Activated T-cell treated with anti-CD3 and anti-CD28 coated beads for 1 hour (primary cell): ENCODE data around the gene DCBLD1.
"Not testable (repeated sequence)": the region's sequence is repeated elsewhere in the genome, so short reads cannot be mapped to it uniquely, and the experiment has no call there.

Experiments used
- DNase-seq: peaks from one replicate; pipeline ENCODE4 v3.0.0-alpha.2; 2020; ENCODE audit warnings: low read depth

DCBLD1 gene

GRCh38 chr6:117501722-117502121 lies 19.2 kb downstream of the DCBLD1 start:
- no peak for DNase-seq

DNA sequence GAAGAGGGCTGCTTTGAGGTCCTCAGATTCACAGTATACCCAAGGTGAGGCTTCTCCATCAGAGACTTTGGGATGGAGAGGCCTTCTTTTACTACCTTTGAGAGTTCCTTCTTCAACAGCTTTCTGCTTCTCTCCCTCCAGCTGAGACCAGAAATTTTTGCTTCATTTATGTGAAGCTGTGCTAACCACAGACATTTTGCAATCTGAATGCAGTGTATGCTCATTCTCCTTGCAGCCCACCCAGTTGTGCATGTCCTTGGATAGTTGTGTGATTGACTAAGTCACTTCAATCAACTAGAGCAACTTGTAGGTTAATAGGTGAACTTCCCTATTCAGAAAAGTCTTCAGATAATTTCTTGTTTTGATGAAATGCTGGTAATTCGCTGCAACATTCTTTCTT lies 20.1 kb downstream of the DCBLD1 start:
- no peak for DNase-seq

GRCh38 chr6:117503211-117503610 lies 20.7 kb downstream of the DCBLD1 start:
- DNase-seq: no peak

DNA sequence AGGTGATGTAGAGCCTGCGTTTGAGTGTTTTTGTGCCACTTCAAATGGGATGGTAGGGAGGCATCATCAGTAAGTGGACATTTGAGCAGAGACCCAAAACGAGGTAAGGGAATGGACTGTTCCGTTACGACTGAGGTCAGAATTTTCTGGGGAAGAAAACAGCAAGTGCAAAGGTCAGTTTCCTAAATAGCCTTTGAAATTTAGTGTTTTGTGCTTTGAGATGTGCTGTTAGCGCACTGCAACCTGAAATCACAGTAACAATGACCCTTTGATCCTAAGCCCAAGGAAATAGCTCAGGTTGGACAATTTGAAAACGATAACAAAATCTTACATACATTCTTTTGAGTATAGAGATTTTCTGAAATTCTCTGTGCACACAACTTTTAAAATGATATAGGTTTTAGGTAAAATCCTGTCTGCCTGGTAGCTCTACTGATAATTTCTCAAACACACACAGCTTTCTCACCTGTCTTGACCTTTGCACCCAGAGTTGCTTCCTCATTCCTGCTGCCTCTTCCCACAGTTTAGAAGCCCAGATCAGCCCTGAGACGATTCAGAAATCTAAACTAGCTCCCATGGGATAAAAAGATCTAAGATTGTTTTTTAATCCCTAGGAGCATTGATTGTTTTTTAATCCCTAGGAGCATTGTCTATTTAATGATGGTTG lies 22.1 kb downstream of the DCBLD1 start:
- no peak for DNase-seq

GRCh38 chr6:117505311-117505710 lies 22.8 kb downstream of the DCBLD1 start:
- no peak for DNase-seq

DNA sequence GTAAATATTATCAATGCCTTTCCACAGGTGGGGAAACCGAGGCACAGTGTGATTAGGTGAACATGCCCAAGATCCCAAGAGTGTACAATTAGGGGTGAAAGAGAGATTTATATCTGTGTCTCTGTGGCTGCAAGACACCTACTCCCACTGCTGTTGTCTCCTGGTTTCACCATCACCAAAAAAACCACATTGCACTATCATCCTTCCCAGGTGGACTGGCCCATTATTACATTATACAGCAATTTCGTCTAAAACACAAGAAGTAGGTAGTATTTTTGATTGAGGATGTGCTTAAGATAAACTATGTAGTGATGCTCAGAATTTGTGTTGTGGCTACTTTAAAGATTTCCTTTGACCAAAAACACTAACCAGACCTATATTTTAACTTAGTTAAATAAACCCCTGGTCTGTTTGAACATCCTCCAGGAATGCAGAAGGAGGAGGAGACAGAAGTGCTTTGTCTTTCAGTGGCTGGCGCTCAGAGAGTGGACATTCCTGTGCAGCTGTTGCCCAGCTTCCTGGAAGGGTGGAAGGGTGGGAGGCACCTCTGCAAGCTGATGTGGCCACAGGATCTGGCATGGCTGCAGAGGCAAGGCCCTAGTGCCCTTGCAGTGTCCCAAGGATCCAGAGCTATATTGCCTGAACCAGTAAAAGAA lies 23.8 kb downstream of the DCBLD1 start:
- DNase-seq: no peak

GRCh38 chr6:117506907-117507306 lies 24.4 kb downstream of the DCBLD1 start:
- DNase-seq: no peak

- no peak for DNase-seq
Measured at GRCh38 chr6:117508450-117508971, 26.0 kb downstream of the DCBLD1 start.

- no peak for DNase-seq
Measured at GRCh38 chr6:117509021-117509420, 26.5 kb downstream of the DCBLD1 start.

GRCh38 chr6:117512056-117512828 lies 29.8 kb downstream of the DCBLD1 start:
- DNase-seq: no peak

- DNase-seq: no peak
Measured at GRCh38 chr6:117512987-117513573, 30.6 kb downstream of the DCBLD1 start.

DNA sequence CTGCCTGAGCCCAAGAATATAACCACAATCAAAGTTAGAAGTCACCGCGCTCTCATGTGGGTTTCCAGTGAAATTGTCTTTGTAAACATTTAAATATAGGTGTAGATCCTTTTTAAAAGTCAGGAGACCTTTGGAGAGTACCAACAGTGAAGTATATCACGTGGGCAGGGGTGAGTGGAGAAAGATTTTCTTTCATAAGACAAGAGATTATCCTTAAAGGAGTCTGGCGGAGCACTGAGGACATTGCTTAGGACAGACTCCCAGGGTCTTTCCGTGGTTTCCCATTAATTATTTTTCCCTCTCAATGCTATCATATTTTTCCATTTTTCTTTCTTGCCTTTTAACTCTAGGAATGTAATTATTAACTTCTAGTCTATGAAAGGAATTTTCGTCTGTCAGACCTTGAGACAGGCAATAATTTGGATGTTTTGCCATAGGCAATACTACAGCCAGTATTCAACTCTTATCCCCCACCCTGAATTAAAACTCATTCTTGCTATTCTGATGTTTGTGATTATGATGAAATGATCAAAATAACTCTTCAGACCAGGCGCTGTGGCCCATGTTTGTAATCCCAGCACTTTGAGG lies 31.4 kb downstream of the DCBLD1 start:
- DNase-seq: no peak

- DNase-seq: no peak
Measured at GRCh38 chr6:117514655-117515054, 32.2 kb downstream of the DCBLD1 start.

- DNase-seq: no peak
Measured at GRCh38 chr6:117515326-117515725, 32.9 kb downstream of the DCBLD1 start.

DNA sequence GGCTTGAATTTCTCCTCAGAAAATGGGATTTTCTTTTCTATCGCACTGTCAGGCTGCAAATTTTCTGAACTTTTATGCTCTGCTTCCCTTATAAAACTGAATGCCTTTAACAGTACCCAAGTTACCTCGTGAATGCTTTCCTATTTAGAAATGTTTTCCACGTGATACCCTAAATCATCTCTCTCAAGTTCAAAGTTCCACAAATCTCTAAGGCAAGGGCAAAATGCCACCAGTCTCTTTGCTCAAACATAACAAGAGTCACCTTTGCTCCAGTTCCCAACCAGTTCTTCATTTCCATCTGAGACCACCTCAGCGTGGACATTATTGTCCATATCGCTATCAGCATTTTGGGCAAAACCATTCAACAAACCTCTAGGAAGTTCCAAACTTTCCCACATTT lies 35.5 kb downstream of the DCBLD1 start:
- not testable (repeated sequence) for DNase-seq

DNA sequence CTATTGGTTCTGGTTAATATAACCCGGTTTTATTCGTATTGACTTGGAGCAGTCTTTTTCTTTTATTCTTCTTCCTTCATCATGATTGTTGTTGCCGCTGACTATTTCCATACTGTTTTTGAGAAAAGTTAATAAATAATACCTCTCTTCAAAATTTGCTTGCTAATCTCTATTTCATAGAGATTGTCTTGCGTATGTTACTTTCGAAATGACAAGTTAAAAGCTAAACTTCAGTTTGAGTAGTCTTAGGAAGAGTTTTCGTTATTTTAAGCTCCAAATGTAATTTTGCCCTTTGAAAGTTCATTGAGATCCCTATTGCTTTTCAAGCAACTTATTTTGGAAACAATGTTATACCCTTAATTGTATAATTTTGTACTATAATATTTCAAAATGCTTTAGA lies 36.4 kb downstream of the DCBLD1 start:
- DNase-seq: no peak

DNA sequence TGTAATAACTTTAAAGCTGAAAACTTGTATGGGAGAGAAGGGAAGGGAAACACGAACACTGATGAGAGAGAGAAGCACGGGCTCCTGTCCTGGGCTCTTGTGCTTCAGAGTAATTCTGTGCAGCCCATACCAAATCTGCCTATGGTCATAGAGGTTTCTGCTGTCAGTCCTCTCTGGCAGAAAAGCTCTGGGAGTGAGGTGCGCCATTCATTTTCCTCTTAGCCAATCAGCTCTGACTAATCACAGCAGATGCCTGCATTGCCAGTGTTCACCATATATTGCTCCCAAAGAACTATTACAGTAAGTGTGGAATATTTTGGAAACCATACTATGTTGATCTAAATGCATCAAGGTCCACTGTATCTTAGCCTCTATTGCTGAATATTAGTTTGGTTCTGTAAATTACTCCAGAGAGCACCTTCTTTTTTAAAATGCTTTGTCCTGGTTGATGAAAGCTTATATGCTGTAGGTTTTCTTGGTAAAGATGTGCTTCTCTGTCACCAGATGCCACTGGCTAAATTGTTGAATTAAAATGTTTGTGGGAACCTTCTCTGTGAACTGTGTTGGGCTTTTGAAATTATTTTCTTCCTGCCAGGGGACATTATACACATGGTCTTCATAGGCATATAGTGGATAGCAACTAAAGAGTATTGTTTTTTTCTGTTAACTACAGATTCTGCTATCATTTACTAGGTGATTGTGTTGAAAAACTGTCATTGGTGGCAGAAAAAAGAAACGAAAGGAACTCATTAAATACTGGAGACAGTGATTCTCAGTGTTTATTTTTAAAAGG lies 38.3 kb downstream of the DCBLD1 start:
- no peak for DNase-seq

DNA sequence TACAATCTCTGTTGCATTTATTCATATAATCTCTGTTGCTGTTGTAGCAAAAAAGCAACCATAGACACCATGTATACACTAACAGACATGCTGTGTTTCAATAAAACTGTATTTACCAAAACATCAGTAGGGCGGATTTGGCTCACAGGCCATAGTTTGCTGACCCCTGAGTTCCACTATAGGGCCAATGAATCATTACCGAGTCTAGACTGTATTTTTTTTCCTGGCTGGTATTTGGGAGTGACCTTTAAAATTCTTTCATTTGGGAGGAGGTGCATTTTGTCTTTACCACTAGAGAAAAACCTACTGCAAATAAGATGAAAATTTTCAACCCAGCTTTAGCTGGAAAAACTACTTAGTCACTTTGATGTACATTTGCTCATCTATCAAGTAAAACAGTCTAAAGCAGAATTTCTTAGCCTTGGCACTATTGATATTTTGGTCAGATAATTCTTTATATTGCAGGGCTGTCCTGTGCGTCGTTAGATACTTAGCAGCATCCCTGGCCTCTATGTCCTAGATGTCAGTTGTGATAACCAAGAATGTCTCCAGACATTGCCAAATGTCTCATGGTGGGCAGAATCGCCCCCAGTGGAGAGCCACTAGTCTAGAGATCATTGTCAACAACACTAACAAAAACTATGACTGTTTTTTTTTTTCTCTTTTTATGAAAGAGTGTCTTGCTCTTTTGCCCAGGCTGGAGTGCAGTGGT lies 39.5 kb downstream of the DCBLD1 start:
- no peak for DNase-seq

GRCh38 chr6:117525607-117526006 lies 43.1 kb downstream of the DCBLD1 start:
- no peak for DNase-seq

- no peak for DNase-seq
Measured at GRCh38 chr6:117530467-117531242, 48.2 kb downstream of the DCBLD1 start.
